Trophoblast cell (in vitro differentiated cells and primary cell): ENCODE results near the gene ELN.

Source experiments
- DNase-seq, 2 donors: peaks; one replicate each; pipeline ENCODE4 v3.0.0-alpha.2; 2016
- H2AFZ ChIP-seq: 2 replicates; pipeline ENCODE4 v1.6.1; 2013; ENCODE audit warnings: low read length, moderate library complexity, mild to moderate bottlenecking; ENCODE audit not compliant: insufficient read depth, poor library complexity
- H2AK5ac ChIP-seq: 2 replicates; pipeline ENCODE4 v1.6.1; 2013; ENCODE audit warnings: mild to moderate bottlenecking, low read length
- H2BK120ac ChIP-seq: 2 replicates; pipeline ENCODE4 v1.6.1; 2013; ENCODE audit warnings: low read length, mild to moderate bottlenecking, moderate library complexity; ENCODE audit not compliant: insufficient read depth, poor library complexity
- H2BK12ac ChIP-seq: 2 replicates; pipeline ENCODE4 v1.6.1; 2013; ENCODE audit warnings: mild to moderate bottlenecking, low read length, moderate library complexity
- H2BK5ac ChIP-seq: 2 replicates; pipeline ENCODE4 v1.6.1; 2013; ENCODE audit warnings: low read length, low read depth, moderate library complexity, mild to moderate bottlenecking; ENCODE audit not compliant: poor library complexity
- H3K14ac ChIP-seq: 2 replicates; pipeline ENCODE4 v1.6.1; 2013; ENCODE audit warnings: mild to moderate bottlenecking, low read length
- H3K18ac ChIP-seq: 2 replicates; pipeline ENCODE4 v1.6.1; 2013; ENCODE audit warnings: mild to moderate bottlenecking, low read length
- H3K23ac ChIP-seq: 2 replicates; pipeline ENCODE4 v1.6.1; 2013; ENCODE audit warnings: low read length
- H3K27ac ChIP-seq: 2 replicates; pipeline ENCODE4 v1.5.1; 2013; ENCODE audit warnings: low read depth, mild to moderate bottlenecking, inconsistent platforms, low read length, moderate library complexity
- H3K27me3 ChIP-seq: 2 replicates; pipeline ENCODE4 v1.6.1; 2013; ENCODE audit warnings: inconsistent platforms, mild to moderate bottlenecking, low read length, moderate library complexity; ENCODE audit not compliant: insufficient read depth
- H3K36me3 ChIP-seq, 2 experiments: 1 replicate in 1 of 2; 2 replicates in 1 of 2; pipeline ENCODE4 v1.6.1; 2013; ENCODE audit warnings: low read length in 2 of 2, mild to moderate bottlenecking in 2 of 2, moderate library complexity in 1 of 2; ENCODE audit not compliant: insufficient read depth in 2 of 2, control insufficient read depth in 1 of 2
- H3K4ac ChIP-seq: 2 replicates; pipeline ENCODE4 v1.6.1; 2013; ENCODE audit warnings: low read depth, mild to moderate bottlenecking, low read length, moderate library complexity
- H3K4me1 ChIP-seq, 2 experiments: 1 replicate in 1 of 2; 2 replicates in 1 of 2; pipeline ENCODE4 v1.6.1; 2013; ENCODE audit warnings: low read length in 2 of 2, mild to moderate bottlenecking in 2 of 2, moderate library complexity in 1 of 2; ENCODE audit not compliant: insufficient read depth in 2 of 2, control insufficient read depth in 1 of 2
- H3K4me2 ChIP-seq: 2 replicates; pipeline ENCODE4 v1.6.1; 2013; ENCODE audit warnings: inconsistent platforms, mild to moderate bottlenecking, low read length, moderate library complexity
- H3K4me3 ChIP-seq: 2 replicates; pipeline ENCODE4 v1.5.1; 2013; ENCODE audit warnings: mild to moderate bottlenecking, low read depth, low read length, inconsistent platforms
- H3K79me1 ChIP-seq: one replicate; pipeline ENCODE4 v1.6.1; 2013; ENCODE audit warnings: low read length
- H3K79me2 ChIP-seq: 2 replicates; pipeline ENCODE4 v1.6.1; 2013; ENCODE audit warnings: low read length, mild to moderate bottlenecking; ENCODE audit not compliant: control insufficient read depth, insufficient read depth, poor library complexity
- H3K9ac ChIP-seq: 2 replicates; pipeline ENCODE4 v1.6.1; 2013; ENCODE audit warnings: mild to moderate bottlenecking, low read length
- H3K9me3 ChIP-seq: 2 replicates; pipeline ENCODE4 v1.6.1; 2013; ENCODE audit warnings: low read depth, mild to moderate bottlenecking, control low read depth, inconsistent platforms, low read length; ENCODE audit not compliant: insufficient read depth
- H4K12ac ChIP-seq: 2 replicates; pipeline ENCODE4 v1.6.1; 2013; ENCODE audit warnings: low read depth, mild to moderate bottlenecking, low read length, moderate library complexity
- H4K8ac ChIP-seq: 2 replicates; pipeline ENCODE4 v1.6.1; 2013; ENCODE audit warnings: low read depth, mild to moderate bottlenecking, low read length, moderate library complexity
- H4K91ac ChIP-seq: one replicate; pipeline ENCODE4 v1.6.1; 2013; ENCODE audit warnings: low read depth, mild to moderate bottlenecking, low read length, moderate library complexity
- WGBS: extraction: QIAGEN DNeasy Blood & Tissue Kit; methylation state at CpG from one replicate; pipeline ENCODE4 v1.1.7; 2013; ENCODE audit warnings: missing lambda C conversion rate; ENCODE audit not compliant: insufficient read length, insufficient coverage; ENCODE audit errors: extremely low coverage; 5-methylcytosine and 5-hydroxymethylcytosine counted together

Gene ELN

GRCh38 chr7:74039337-74039736, 11.4 kb downstream of the ELN start:
- H3K79me1 ChIP-seq: no peaks in the 10 kb centered on the region
- no peak overlapping the region for H2AK5ac ChIP-seq
- no peak overlapping the region for H3K18ac ChIP-seq
- no peaks in the 10 kb centered on the region for H3K36me3 ChIP-seq
- H2BK120ac ChIP-seq: no peak overlapping the region
- no peak overlapping the region for H4K8ac ChIP-seq
- no peak overlapping the region for H3K4me2 ChIP-seq
- no peak overlapping the region for H2BK12ac ChIP-seq
- H3K27ac ChIP-seq: no peak overlapping the region
- H3K14ac ChIP-seq: no peak overlapping the region
- no peak overlapping the region for H4K12ac ChIP-seq
- no peak overlapping the region for H4K91ac ChIP-seq
- no peak for DNase-seq
- H3K4me3 ChIP-seq: no peak overlapping the region
- H3K9me3 ChIP-seq: no peaks in the 10 kb centered on the region
- no CpG with 5 or more reads among the region's 11 CpGs for WGBS
- no peak overlapping the region for H3K4ac ChIP-seq
- H3K9ac ChIP-seq: no peak overlapping the region
- peaks cover 0 to 8% of the 10 kb centered on the region in 2 experiments for H3K4me1 ChIP-seq
- no peak overlapping the region for H3K23ac ChIP-seq
- no peaks in the 10 kb centered on the region for H3K27me3 ChIP-seq
- no peak overlapping the region for H2AFZ ChIP-seq
- no peak overlapping the region for H2BK5ac ChIP-seq
- H3K79me2 ChIP-seq: no peaks in the 10 kb centered on the region

GRCh38 chr7:74040101-74040790, 12.3 kb downstream of the ELN start:
- Histone ChIP-seq H2AFZ (no peak overlapping the region), H4K91ac (no peak overlapping the region), H3K4ac (no peak overlapping the region), H3K4me2 (no peak overlapping the region), H2BK12ac (no peak overlapping the region), H3K18ac (no peak overlapping the region), H3K9me3 (no peaks in the 10 kb centered on the region), H3K9ac (no peak overlapping the region), H3K36me3 (no peaks in the 10 kb centered on the region), H3K23ac (no peak overlapping the region), H3K27ac (no peak overlapping the region), H4K8ac (no peak overlapping the region), H2BK5ac (no peak overlapping the region), H3K14ac (no peak overlapping the region), H3K79me2 (no peaks in the 10 kb centered on the region), H2AK5ac (no peak overlapping the region), H3K27me3 (no peaks in the 10 kb centered on the region), H3K4me3 (no peak overlapping the region), H3K79me1 (no peaks in the 10 kb centered on the region), H2BK120ac (no peak overlapping the region), H4K12ac (no peak overlapping the region), H3K4me1 (peaks cover 0 to 8% of the 10 kb centered on the region in 2 experiments)
- no CpG with 5 or more reads among the region's 13 CpGs for WGBS
- peak; percentile 11 to 14 for DNase-seq

- no peak overlapping the region for H3K4me3 ChIP-seq
- no peaks in the 10 kb centered on the region for H3K36me3 ChIP-seq
- H3K27me3 ChIP-seq: no peaks in the 10 kb centered on the region
- no peak overlapping the region for H4K91ac ChIP-seq
- no peak for DNase-seq
- no peak overlapping the region for H3K23ac ChIP-seq
- no peak overlapping the region for H3K9ac ChIP-seq
- H2AK5ac ChIP-seq: no peak overlapping the region
- H3K4me1 ChIP-seq: peaks cover 0 to 8% of the 10 kb centered on the region in 2 experiments
- no peak overlapping the region for H2AFZ ChIP-seq
- no peak overlapping the region for H4K12ac ChIP-seq
- no peak overlapping the region for H3K4me2 ChIP-seq
- H3K4ac ChIP-seq: no peak overlapping the region
- H3K14ac ChIP-seq: no peak overlapping the region
- H3K79me2 ChIP-seq: no peaks in the 10 kb centered on the region
- no peaks in the 10 kb centered on the region for H3K9me3 ChIP-seq
- no peaks in the 10 kb centered on the region for H3K79me1 ChIP-seq
- no peak overlapping the region for H2BK5ac ChIP-seq
- WGBS: no CpG with 5 or more reads among the region's 12 CpGs
- no peak overlapping the region for H2BK120ac ChIP-seq
- H3K27ac ChIP-seq: no peak overlapping the region
- H4K8ac ChIP-seq: no peak overlapping the region
- H3K18ac ChIP-seq: no peak overlapping the region
- no peak overlapping the region for H2BK12ac ChIP-seq
Observed at GRCh38 chr7:74040791-74041520, 13.0 kb downstream of the ELN start.

GRCh38 chr7:74042746-74043522, 15.0 kb downstream of the ELN start:
- H3K4ac ChIP-seq: no peak overlapping the region
- H3K23ac ChIP-seq: no peak overlapping the region

More at GRCh38 chr7:74042746-74043522, 15.0 kb downstream of the ELN start:
- H4K91ac ChIP-seq: peak overlapping the region; percentile 13
- peak overlapping the region; percentile 12 for H4K8ac ChIP-seq
- no peaks in the 10 kb centered on the region for H3K27me3 ChIP-seq
- no peak overlapping the region for H3K14ac ChIP-seq
- no peak overlapping the region for H2BK5ac ChIP-seq
- H2BK12ac ChIP-seq: no peak overlapping the region
- H3K79me1 ChIP-seq: no peaks in the 10 kb centered on the region
- H3K27ac ChIP-seq: no peak overlapping the region
- no peaks in the 10 kb centered on the region for H3K36me3 ChIP-seq
- no peak overlapping the region for H2AFZ ChIP-seq
- H3K4me3 ChIP-seq: no peak overlapping the region
- H3K4me2 ChIP-seq: no peak overlapping the region
- no peak overlapping the region for H3K18ac ChIP-seq
- peak overlapping the region; percentile 27 for H4K12ac ChIP-seq
- no peaks in the 10 kb centered on the region for H3K9me3 ChIP-seq
- WGBS: no CpG with 5 or more reads among the region's 24 CpGs
- no peak overlapping the region for H3K9ac ChIP-seq
- peaks cover 0 to 8% of the 10 kb centered on the region in 2 experiments for H3K4me1 ChIP-seq
- H2BK120ac ChIP-seq: no peak overlapping the region
- H3K79me2 ChIP-seq: no peaks in the 10 kb centered on the region
- DNase-seq: no peak
- no peak overlapping the region for H2AK5ac ChIP-seq
